Epithelial cell of proximal tubule (primary cell): ENCODE data around the gene BBS7. TPM values are rescaled to one million over a fixed set of nuclear protein-coding genes. Genes with fewer than 3 reads are reported as not detected.

Experiments
- DNase-seq: peaks from one replicate; pipeline ENCODE4 v3.0.0-alpha.2; 2011; ENCODE audit warnings: low read depth
- H3K4me3 ChIP-seq: 2 replicates; pipeline ENCODE4 v1.5.1; 2011; ENCODE audit warnings: low read depth, mild to moderate bottlenecking, low read length
- total RNA-seq: library from RNA; depleted of rRNA; stranded (reverse); fragments of >200 nt; gene quantifications from 2 replicates; pipeline ENCODE4 v1.2.3, GENCODE V29; 2015
- TF ChIP-seq, protein P1 (sequence below): conservative IDR thresholded peaks from 2 replicates; pipeline ENCODE4 v1.5.1; 2012; ENCODE audit warnings: low read depth, mild to moderate bottlenecking, low read length

The BBS7 gene
- total RNA-seq, 1 donor from 2014 or later, result 26.5 TPM

DNA sequence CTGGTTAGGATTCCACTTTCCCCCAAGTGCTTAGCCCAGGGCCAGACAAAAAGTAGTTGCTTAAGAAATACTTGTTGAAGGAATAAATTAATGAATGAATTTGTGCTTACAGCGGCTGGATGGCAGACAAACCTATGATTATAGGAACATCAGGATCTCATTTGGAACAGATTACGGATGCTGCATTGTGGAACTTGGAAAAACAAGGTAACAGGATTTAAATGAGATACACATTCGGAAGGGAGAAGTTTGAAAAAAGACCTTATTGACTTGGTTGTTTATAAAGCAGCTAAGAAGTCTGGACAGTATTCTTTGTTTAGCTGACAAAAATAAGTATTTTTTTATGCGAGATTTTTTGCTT is 68.6 kb downstream of the BBS7 start:
- no peak for DNase-seq
- TF ChIP-seq, protein P1, sequence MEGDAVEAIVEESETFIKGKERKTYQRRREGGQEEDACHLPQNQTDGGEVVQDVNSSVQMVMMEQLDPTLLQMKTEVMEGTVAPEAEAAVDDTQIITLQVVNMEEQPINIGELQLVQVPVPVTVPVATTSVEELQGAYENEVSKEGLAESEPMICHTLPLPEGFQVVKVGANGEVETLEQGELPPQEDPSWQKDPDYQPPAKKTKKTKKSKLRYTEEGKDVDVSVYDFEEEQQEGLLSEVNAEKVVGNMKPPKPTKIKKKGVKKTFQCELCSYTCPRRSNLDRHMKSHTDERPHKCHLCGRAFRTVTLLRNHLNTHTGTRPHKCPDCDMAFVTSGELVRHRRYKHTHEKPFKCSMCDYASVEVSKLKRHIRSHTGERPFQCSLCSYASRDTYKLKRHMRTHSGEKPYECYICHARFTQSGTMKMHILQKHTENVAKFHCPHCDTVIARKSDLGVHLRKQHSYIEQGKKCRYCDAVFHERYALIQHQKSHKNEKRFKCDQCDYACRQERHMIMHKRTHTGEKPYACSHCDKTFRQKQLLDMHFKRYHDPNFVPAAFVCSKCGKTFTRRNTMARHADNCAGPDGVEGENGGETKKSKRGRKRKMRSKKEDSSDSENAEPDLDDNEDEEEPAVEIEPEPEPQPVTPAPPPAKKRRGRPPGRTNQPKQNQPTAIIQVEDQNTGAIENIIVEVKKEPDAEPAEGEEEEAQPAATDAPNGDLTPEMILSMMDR, result no peak

GRCh38 chr4:121800961-121801714 is 69.1 kb downstream of the BBS7 start, which contains the start of gene EXOSC9:
Gene EXOSC9, plus strand, starts transcription at chr4:121801323. Its CDS starts 102 bp downstream, at chr4:121801425.
- H3K4me3 ChIP-seq, result peak within 1 kb of the TSS; percentile 81
- peak; percentile 61 for DNase-seq
- TF ChIP-seq, protein P1, result no peak

More for the DNA sequence above, 68.6 kb downstream of the BBS7 start:
- H3K4me3 ChIP-seq, result peak overlapping the region; percentile 81

GRCh38 chr4:121800638-121800960 is 69.7 kb downstream of the BBS7 start:
- TF ChIP-seq, protein P1, result no peak
- peak; percentile 12 for DNase-seq
- H3K4me3 ChIP-seq, result peak overlapping the region; percentile 81

DNA sequence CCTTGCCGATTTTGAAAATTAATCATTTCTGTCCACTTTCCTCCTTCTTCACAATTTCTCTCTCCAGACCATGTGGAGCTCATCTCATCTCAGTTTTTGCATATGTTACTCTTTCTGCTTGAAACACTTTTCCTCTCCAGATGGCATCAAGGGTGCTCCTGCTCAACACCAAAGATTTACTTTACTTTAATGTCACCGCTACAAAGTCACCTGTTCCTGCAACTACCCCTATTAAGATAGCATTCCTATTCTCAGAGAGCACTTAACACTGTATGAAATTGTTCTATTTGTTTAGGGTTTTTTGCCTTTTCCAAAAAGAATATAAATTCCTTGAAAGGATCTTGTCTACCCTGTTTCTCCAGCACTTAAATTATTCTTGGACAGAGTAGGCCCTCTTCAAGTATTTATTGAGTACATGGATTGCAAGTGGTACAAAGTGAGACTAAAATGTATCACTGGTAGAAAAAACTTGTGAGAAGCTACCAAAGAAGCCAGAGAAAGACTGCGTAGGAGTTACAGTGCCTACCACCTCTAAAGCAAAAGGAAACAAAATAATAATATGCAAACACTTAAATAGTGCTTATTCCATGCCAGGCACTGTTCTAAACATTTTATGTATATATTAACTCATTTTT is 70.3 kb downstream of the BBS7 start:
- TF ChIP-seq, protein P1, result no peak
- H3K4me3 ChIP-seq, result no peak overlapping the region
- no peak for DNase-seq

GRCh38 chr4:121799208-121799823 is 71.0 kb downstream of the BBS7 start:
- TF ChIP-seq, protein P1, result no peak
- H3K4me3 ChIP-seq, result no peak overlapping the region
- DNase-seq, result no peak

DNA sequence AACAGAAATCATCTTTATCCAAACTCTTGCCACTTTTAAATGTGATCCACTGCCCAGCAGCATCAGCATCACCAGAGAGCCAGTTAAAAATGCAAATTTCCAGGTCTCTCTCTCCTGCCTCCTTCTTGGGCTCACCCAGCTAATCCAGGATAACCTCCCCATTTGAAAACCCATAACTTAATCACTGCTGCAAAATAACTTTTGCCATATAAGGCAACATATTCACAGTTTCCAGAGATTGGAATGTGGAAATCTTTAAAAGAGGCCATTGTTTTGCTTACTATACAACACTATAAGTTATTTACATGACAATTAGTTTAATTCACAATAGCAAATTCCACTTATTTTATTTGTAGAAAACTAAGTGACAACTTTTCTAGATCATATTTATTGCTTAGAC is 74.0 kb downstream of the BBS7 start:
- TF ChIP-seq, protein P1, result no peak
- DNase-seq, result no peak
- H3K4me3 ChIP-seq, result no peak overlapping the region
